ENCODE results near the gene ACOX3. TPM values are rescaled to one million over a fixed set of nuclear protein-coding genes. Genes with fewer than 3 reads are reported as not detected.

ACOX3 gene
- total and polyA plus RNA-seq, 4 donors, result 11.4 to 24.6 (median 13.6) TPM

DNA sequence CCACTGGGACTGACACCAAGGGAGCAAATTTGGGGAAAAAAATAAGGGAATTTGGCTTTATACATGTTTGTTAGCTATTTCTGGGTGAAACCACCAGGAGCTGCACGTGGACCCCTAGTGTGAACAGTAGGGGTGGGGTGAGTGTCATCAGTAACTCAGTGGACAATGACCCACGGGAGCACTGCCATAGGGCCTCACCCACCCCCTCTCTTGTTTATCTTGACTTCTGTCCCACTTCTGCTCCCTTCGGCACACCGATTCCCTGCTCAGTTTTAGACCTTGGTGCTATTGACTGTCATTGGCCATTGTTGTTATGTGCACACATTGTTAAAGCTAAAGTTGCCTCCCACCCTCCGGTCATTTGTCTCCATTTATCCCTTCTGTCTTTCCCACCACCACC, 9.0 kb downstream of the ACOX3 start:
- peaks cover 14 to 60% (median 46%) of the 10 kb centered on the region in 4 donors for H3K4me1 ChIP-seq (ENCODE audit: control insufficient read depth in 4 of 4, insufficient read depth in 4 of 4, low read length in 3 of 4)
- no peak overlapping the region for H3K4me3 ChIP-seq (ENCODE audit: low read depth in 1 of 3, low read length in 3 of 3)
- TF ChIP-seq FOXA2 (IDR thresholded peaks at IDR 0.05), result peak; percentile 77
- TF ChIP-seq YY1 (IDR thresholded peaks at IDR 0.05), result peak; percentile 30
- TF ChIP-seq, protein P1, sequence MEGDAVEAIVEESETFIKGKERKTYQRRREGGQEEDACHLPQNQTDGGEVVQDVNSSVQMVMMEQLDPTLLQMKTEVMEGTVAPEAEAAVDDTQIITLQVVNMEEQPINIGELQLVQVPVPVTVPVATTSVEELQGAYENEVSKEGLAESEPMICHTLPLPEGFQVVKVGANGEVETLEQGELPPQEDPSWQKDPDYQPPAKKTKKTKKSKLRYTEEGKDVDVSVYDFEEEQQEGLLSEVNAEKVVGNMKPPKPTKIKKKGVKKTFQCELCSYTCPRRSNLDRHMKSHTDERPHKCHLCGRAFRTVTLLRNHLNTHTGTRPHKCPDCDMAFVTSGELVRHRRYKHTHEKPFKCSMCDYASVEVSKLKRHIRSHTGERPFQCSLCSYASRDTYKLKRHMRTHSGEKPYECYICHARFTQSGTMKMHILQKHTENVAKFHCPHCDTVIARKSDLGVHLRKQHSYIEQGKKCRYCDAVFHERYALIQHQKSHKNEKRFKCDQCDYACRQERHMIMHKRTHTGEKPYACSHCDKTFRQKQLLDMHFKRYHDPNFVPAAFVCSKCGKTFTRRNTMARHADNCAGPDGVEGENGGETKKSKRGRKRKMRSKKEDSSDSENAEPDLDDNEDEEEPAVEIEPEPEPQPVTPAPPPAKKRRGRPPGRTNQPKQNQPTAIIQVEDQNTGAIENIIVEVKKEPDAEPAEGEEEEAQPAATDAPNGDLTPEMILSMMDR (IDR thresholded peaks at IDR 0.05; ENCODE audit: low read depth, low read length, missing input control), result no peak
- no peak for TF ChIP-seq TAF1 (conservative IDR thresholded peaks at IDR 0.05)
- TF ChIP-seq FOXA1 (IDR thresholded peaks at IDR 0.05), result peak; percentile 48
- peak; percentile 14 for TF ChIP-seq REST (IDR thresholded peaks at IDR 0.05)
- no peak for TF ChIP-seq GABPA (IDR thresholded peaks at IDR 0.05 in 1 of 2, conservative IDR thresholded peaks at IDR 0.05 in 1 of 2)
- peak in 1 of 2 donors; percentile 20 for TF ChIP-seq EGR1 (IDR thresholded peaks at IDR 0.05; ENCODE audit: low read depth in 2 of 2)
- TF ChIP-seq HNF4A (conservative IDR thresholded peaks at IDR 0.05), result peak; percentile 29 to 61
- peak; percentile 39 to 81 for TF ChIP-seq RXRA (IDR thresholded peaks at IDR 0.05)
- TF ChIP-seq SP1 (IDR thresholded peaks at IDR 0.05), result peak; percentile 32
- peak overlapping the region; percentile 52 to 55 for H3K27ac ChIP-seq (ENCODE audit: low read depth in 1 of 2, low read length in 2 of 2)
- WGBS, result 36% methylated on average over 5 of the region's 5 CpGs
- no peak overlapping the region for H3K9ac ChIP-seq (ENCODE audit: low read depth in 1 of 2, low read length in 2 of 2)
- H3K27me3 ChIP-seq (ENCODE audit: control insufficient read depth in 4 of 4, insufficient read depth in 4 of 4, low read length in 3 of 4), result no peaks in the 10 kb centered on the region
- no peaks in the 10 kb centered on the region for H3K9me3 ChIP-seq (ENCODE audit: control insufficient read depth in 4 of 4, low read length in 3 of 4)
- no peak for DNase-seq (ENCODE audit: low spot score)
- no peaks in the 10 kb centered on the region for H3K36me3 ChIP-seq (ENCODE audit: control insufficient read depth in 4 of 4, insufficient read depth in 3 of 4, low read depth in 1 of 4, low read length in 3 of 4)

- Histone ChIP-seq H3K27me3 (ENCODE audit: control insufficient read depth in 4 of 4, insufficient read depth in 4 of 4, low read length in 3 of 4) (no peaks in the 10 kb centered on the region), H3K9ac (ENCODE audit: low read depth in 1 of 2, low read length in 2 of 2) (peak overlapping the region in 1 of 2 donors; percentile 64), H3K4me3 (ENCODE audit: low read depth in 1 of 3, low read length in 3 of 3) (peak overlapping the region; percentile 82 to 95 (median 95)), H3K4me1 (ENCODE audit: control insufficient read depth in 4 of 4, insufficient read depth in 4 of 4, low read length in 3 of 4) (peaks cover 8 to 40% (median 31%) of the 10 kb centered on the region in 4 donors), H3K27ac (ENCODE audit: low read depth in 1 of 2, low read length in 2 of 2) (peak overlapping the region; percentile 93 to 96), H3K36me3 (ENCODE audit: control insufficient read depth in 4 of 4, insufficient read depth in 3 of 4, low read depth in 1 of 4, low read length in 3 of 4) (no peaks in the 10 kb centered on the region), H3K9me3 (ENCODE audit: control insufficient read depth in 4 of 4, low read length in 3 of 4) (no peaks in the 10 kb centered on the region)
- DNase-seq (ENCODE audit: low spot score), result peak; percentile 98
- WGBS, result 3% methylated on average over 56 of the region's 56 CpGs
- TF ChIP-seq NR2F2 (IDR thresholded peaks at IDR 0.05), result no peak
- TF ChIP-seq GABPA (IDR thresholded peaks at IDR 0.05 in 1 of 2, conservative IDR thresholded peaks at IDR 0.05 in 1 of 2), result peak in 1 of 2 donors; percentile 65
- no peak for TF ChIP-seq RXRA (IDR thresholded peaks at IDR 0.05)
- TF ChIP-seq, protein P2, sequence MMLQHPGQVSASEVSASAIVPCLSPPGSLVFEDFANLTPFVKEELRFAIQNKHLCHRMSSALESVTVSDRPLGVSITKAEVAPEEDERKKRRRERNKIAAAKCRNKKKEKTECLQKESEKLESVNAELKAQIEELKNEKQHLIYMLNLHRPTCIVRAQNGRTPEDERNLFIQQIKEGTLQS (IDR thresholded peaks at IDR 0.05), result no peak
- TF ChIP-seq TAF1 (conservative IDR thresholded peaks at IDR 0.05), result no peak
- no peak for TF ChIP-seq HNF4A (conservative IDR thresholded peaks at IDR 0.05)
- peak in 1 of 2 donors; percentile 6 for TF ChIP-seq RAD21 (IDR thresholded peaks at IDR 0.05)
- TF ChIP-seq FOXA2 (IDR thresholded peaks at IDR 0.05), result no peak
- TF ChIP-seq HNF4G (IDR thresholded peaks at IDR 0.05), result no peak
- TF ChIP-seq ZBTB33 (IDR thresholded peaks at IDR 0.05), result no peak
- TF ChIP-seq EGR1 (IDR thresholded peaks at IDR 0.05; ENCODE audit: low read depth in 2 of 2), result no peak
- TF ChIP-seq, protein P1 (IDR thresholded peaks at IDR 0.05; ENCODE audit: low read depth, low read length, missing input control), result peak; percentile 11
- TF ChIP-seq FOXA1 (IDR thresholded peaks at IDR 0.05), result peak; percentile 72
Measured at GRCh38 chr4:8428288-8429097, 12.0 kb downstream of the ACOX3 start.

All from liver (tissue), 9 donors.